NCI-H82 treated with DMSO at 0.1 percent for 48 hours (cell line): ENCODE results near the gene LTBP1.
"Not testable (repeated sequence)": the region's sequence is repeated elsewhere in the genome, so short reads cannot be mapped to it uniquely, and the experiment has no call there.

ENCODE experiments used
- DNase-seq: peaks from one replicate; lab custom pipeline; 2025; ENCODE audit not compliant: unreplicated experiment; lab: John Stamatoyannopoulos, UW

The LTBP1 gene, protein sequence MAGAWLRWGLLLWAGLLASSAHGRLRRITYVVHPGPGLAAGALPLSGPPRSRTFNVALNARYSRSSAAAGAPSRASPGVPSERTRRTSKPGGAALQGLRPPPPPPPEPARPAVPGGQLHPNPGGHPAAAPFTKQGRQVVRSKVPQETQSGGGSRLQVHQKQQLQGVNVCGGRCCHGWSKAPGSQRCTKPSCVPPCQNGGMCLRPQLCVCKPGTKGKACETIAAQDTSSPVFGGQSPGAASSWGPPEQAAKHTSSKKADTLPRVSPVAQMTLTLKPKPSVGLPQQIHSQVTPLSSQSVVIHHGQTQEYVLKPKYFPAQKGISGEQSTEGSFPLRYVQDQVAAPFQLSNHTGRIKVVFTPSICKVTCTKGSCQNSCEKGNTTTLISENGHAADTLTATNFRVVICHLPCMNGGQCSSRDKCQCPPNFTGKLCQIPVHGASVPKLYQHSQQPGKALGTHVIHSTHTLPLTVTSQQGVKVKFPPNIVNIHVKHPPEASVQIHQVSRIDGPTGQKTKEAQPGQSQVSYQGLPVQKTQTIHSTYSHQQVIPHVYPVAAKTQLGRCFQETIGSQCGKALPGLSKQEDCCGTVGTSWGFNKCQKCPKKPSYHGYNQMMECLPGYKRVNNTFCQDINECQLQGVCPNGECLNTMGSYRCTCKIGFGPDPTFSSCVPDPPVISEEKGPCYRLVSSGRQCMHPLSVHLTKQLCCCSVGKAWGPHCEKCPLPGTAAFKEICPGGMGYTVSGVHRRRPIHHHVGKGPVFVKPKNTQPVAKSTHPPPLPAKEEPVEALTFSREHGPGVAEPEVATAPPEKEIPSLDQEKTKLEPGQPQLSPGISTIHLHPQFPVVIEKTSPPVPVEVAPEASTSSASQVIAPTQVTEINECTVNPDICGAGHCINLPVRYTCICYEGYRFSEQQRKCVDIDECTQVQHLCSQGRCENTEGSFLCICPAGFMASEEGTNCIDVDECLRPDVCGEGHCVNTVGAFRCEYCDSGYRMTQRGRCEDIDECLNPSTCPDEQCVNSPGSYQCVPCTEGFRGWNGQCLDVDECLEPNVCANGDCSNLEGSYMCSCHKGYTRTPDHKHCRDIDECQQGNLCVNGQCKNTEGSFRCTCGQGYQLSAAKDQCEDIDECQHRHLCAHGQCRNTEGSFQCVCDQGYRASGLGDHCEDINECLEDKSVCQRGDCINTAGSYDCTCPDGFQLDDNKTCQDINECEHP (N-terminal part only)

DNA sequence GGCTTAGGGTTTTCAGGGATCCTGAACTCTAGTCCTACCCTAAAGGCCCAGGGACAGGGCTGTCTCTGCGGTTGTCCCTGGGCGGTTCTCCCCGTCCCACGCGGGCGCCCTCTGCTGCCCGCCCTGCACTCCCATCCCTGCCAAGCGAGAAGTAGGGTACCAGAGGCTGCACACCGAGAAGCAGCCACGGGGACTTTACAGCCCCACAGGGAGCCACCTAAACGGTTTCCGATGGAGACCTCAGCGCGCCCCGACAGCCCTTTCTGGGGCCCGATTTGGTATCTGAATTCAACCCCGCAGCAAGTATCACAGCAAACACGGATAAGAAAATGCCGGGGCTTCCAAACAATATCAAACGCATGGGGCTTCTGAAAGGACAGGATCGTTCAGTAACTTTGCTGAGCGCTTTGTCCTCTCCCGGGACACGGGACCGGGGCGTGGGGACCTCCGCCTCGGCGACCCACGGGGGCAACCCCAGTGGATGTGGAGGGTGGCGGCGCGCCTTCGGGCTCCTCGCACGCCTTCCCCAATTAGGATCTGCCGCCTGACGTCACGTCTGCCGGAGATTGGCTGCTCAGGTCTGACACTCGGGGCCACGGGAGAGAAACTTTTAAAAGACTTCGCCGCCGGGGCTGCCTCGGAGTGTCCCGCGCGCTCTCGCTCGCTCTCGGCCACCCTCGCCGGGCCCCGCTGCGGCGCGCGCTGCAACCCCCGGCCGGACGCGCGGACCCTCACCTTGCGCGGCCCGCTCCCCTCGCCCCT is at the start of gene LTBP1:
Gene LTBP1, plus strand, starts transcription at position 640 of the 762 bp plus-strand sequence. CDS start 372 bp downstream, outside the sequence.
- peak; percentile 26 for DNase-seq

GRCh38 chr2:32900246-32900973 is 46.3 kb upstream of the LTBP1 start:
- DNase-seq: no peak

- no peak for DNase-seq
Observed at GRCh38 chr2:32901313-32901712, 45.4 kb upstream of the LTBP1 start.

DNA sequence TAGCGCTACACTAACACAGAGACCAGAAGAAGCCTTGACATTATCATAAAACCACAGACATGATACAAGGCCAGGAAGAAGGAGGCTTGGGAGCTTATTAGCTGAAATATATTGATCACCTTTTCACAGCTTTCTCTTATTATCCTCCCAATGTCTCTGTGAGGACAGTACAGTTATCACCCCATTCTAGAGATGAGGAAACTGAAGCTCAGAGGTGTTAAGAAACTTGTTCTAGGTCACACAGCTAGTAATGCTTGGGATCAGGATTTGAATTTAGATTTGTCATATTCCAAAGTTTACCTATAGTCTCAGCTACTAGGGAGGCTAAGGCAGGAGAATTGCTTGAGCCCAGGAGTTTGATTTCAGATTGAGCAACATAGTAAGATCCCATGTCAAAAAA is 44.6 kb upstream of the LTBP1 start:
- no peak for DNase-seq

DNA sequence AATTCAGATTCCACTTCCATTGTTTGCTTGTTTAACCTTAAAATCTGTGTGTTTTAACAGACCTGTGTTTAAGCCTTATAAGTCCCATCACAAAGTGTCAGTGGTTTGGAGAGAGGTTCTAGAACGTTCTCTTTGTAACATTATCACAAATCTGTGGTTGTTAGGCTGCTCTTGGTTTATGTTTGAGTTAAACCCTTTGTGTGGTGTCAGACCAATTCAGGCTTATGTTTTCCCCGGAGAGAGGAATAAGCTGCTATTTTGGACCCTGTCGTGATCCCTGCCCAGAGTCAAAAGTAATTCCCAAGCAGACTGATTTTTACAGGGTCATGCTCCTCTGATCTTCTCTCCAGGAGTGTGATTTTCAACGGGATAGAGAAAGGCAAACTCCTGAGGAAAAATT is 43.8 kb upstream of the LTBP1 start:
- no peak for DNase-seq

- DNase-seq: no peak
Observed at GRCh38 chr2:32904074-32904473, 42.7 kb upstream of the LTBP1 start.

DNA sequence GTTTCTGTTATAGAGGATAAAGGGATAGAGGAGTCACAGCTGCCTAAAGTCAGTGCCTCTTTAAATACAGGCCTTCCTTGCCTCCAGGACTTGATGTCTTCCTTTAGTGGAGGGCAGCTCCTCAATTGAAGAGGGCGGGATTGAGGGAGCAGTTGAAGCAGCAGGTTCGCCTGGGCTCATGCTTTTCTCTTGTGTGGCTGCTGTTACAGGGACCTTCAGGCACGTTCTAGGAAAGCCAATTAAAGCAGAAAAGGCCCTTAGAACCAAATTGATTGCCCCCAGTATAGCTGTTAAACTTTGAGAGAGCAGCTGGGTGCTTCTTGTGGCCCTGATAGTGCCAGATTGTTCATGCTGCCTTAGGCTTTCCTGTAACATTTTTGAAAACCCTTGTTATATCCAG is 42.0 kb upstream of the LTBP1 start:
- peak; percentile 25 for DNase-seq

DNA sequence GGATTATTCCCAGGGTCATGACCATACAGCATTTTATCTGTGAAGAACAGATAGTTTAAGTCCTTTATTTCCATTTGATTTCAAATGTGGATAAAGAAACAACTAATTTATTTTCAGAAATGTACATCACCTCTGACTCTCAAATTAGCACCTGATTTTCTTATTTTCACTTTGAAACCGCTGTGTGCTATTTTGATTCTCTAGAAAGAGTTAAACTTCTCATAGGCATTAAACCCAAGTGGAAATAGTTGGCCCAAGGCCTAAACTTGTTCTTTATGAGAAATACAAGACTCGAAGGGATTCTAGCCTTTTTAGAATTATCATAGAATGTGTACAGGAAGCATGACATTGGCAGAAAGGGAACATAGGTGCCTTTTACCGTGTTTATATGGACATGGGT is 41.5 kb upstream of the LTBP1 start:
- no peak for DNase-seq

- no peak for DNase-seq
Observed at GRCh38 chr2:32910883-32911598, 35.7 kb upstream of the LTBP1 start.

DNA sequence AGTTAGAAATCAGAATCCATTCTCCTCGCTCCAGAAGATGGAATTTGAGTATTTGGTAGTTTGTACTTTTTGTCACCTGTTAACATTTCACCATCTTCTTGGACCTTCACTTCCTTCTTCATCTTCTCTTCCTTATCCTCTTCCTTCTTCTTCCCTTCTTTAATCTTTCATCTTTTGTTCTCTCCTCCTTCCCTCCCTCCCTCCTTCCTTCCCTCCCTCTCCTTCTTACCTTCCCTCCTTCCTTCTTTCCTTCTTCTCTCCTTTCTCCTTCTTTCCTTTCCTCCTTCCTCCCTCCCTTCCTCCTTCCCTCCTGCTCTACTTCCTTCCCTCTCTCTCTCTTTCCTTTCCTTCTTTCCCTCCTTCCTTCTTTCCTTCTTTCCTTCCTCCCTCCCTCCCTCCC is 31.1 kb upstream of the LTBP1 start:
- DNase-seq: no peak

- no peak for DNase-seq
Observed at GRCh38 chr2:32918774-32919173, 28.0 kb upstream of the LTBP1 start.

GRCh38 chr2:32919901-32920300 is 26.9 kb upstream of the LTBP1 start:
- not testable (repeated sequence) for DNase-seq

DNA sequence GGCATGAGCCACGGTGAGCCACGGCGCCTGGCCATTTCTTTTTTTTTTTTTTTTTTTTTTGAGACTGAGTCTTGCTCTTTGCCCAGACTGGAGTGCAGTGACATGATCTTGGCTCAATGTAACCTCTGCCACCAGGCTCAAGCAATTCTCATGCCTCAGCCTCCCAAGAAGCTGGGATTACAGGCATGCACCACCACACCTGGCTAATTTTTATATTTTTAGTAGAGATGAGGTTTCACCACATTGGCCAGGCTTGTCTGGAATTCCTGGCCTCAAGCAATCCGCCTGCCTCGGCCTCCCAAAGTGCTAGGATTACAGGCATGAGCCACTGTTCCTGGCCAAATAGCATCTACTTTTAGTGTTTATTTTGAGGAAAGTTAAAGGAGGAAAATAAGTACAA is 25.3 kb upstream of the LTBP1 start:
- not testable (repeated sequence) for DNase-seq

DNA sequence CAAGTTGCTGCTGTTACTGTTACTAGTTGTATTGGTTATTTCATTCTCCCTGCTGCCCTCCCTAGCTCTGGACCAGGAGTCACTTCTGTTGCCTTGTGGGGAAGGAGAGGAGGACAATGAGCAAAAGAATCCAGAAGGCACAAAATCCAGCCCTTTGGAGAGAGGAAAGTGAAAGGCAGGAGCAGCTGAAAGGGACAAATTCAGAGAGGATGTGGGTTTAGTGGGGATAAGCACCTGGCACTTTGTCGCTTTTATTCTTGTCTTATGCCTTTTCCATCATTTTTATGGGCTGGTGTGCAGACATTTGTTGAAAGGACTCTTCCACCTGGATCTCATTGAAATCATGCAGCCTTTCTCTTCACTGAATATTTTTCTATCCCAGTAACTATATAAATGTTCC is 24.3 kb upstream of the LTBP1 start:
- DNase-seq: no peak

DNA sequence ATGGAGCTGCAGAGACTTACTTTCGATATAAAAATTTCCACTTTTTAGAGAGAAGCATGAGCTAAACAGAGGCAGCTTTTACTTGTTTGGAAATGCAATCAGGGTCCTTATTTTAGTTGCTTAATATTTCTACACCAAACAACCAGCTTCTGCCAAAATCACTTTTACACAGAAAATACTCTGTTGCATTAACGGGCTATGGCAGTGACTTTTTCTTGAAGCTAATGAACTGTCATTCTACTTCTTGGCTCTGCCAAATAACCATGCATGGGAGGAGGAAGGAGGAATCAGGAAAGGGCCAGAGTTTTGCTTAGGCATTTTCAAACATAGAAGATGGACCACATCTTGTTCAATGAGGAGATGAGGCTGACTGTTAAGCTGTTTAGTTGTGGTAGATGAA is 23.6 kb upstream of the LTBP1 start:
- no peak for DNase-seq

DNA sequence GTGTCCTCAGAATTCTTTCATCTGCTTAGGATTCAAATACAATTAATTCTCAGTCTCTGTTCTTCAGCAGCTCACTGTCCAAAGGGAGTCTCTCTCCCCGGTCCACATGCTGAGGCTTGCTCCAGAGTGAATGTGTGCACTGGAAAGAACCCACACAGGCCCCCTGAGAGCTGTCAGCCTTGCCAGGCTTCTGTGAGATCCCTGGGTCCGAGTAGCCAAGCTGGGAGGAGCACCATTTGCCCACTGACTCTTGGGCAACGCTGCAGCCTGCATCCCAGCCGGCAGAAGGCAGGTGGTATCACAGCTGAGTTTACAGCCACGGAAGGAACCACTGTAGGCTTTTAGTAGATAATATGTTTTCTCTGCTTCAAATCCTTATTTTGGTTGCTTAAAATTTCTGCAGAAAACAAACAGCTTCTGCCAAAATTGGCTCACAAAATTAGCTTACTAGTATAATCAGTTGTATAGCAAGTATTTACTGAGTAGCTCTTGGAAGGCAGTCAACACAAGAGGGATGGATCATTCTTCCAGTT is 21.4 kb upstream of the LTBP1 start:
- no peak for DNase-seq

- DNase-seq: no peak
Observed at GRCh38 chr2:32925976-32926707, 20.6 kb upstream of the LTBP1 start.

DNA sequence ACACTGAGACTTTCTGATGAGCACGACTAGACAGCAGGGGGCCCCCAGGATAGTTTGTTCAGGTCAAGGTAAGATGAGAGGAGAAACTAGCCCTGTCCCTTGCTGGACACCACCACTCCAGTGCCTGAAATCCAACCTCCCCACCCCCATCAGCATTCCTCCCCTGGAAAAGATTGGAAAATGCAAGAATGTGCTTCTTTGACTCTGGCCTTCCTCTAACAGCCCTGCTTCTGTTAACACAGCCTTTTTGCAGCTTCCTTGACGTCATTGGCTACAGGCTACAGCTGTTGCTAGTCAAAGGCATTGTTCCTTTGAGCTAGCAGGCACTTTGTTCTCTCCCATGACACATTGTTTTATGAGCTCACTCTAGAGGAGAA is 20.1 kb upstream of the LTBP1 start:
- DNase-seq: no peak
